Measurements from ENCODE around the gene TRIML1.

Gene TRIML1

DNA sequence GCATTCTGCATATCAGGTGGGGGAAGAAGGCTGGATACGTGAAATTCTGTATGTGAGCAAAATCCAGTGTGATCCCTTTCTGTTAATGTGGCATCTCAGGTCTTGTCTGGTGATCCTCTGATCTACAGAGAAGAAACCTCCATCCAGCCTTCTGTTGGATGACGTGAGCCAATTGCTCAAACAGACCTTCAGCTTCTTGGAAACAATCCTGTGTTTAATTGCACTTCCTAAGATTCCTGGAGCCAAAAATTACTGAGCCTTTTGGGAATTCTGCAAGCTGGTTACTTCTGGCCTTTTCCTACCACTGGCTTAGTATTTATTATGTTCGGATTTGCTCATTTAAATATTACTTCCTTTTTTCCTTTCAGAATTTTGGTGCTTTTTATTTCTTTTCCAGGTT, 51.2 kb downstream of the TRIML1 start:
- H3K4me3 ChIP-seq (ENCODE audit: low read length, poor library complexity, severe bottlenecking), result no peak overlapping the region
- no peak for TF ChIP-seq EZH2phosphoT487 (IDR thresholded peaks at IDR 0.05; ENCODE audit: borderline replicate concordance)
- TF ChIP-seq, protein P1, sequence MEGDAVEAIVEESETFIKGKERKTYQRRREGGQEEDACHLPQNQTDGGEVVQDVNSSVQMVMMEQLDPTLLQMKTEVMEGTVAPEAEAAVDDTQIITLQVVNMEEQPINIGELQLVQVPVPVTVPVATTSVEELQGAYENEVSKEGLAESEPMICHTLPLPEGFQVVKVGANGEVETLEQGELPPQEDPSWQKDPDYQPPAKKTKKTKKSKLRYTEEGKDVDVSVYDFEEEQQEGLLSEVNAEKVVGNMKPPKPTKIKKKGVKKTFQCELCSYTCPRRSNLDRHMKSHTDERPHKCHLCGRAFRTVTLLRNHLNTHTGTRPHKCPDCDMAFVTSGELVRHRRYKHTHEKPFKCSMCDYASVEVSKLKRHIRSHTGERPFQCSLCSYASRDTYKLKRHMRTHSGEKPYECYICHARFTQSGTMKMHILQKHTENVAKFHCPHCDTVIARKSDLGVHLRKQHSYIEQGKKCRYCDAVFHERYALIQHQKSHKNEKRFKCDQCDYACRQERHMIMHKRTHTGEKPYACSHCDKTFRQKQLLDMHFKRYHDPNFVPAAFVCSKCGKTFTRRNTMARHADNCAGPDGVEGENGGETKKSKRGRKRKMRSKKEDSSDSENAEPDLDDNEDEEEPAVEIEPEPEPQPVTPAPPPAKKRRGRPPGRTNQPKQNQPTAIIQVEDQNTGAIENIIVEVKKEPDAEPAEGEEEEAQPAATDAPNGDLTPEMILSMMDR (conservative IDR thresholded peaks at IDR 0.05; ENCODE audit: low read length), result no peak
- H2AFZ ChIP-seq (ENCODE audit: low read length), result no peak overlapping the region
- H3K36me3 ChIP-seq (ENCODE audit: insufficient read depth, low read length), result no peaks in the 10 kb centered on the region
- H3K9ac ChIP-seq (ENCODE audit: low read depth, low read length, poor library complexity, severe bottlenecking), result no peak overlapping the region
- no peak overlapping the region for H3K4me2 ChIP-seq (ENCODE audit: low read depth, low read length, poor library complexity, severe bottlenecking)
- H3K9me2 ChIP-seq (replicated peaks; ENCODE audit: low read depth, low read length), result no peaks in the 10 kb centered on the region
- H3K27me3 ChIP-seq (ENCODE audit: insufficient read depth, low read length, poor library complexity, severe bottlenecking), result no peaks in the 10 kb centered on the region
- no peaks in the 10 kb centered on the region for H4K20me1 ChIP-seq (ENCODE audit: insufficient read depth, low read length, poor library complexity, severe bottlenecking)
- no peaks in the 10 kb centered on the region; the same call in 1 of the 2 replicates for H3K9me3 ChIP-seq (ENCODE audit: insufficient read depth, low read depth, low read length)
- no peaks in the 10 kb centered on the region for H3K4me1 ChIP-seq (ENCODE audit: insufficient read depth, low read length, poor library complexity, severe bottlenecking)
- H3F3A ChIP-seq (ENCODE audit: low read depth), result no peaks in the 10 kb centered on the region
- no peaks in the 10 kb centered on the region for H3K79me2 ChIP-seq (ENCODE audit: insufficient read depth, low read length)

DNA sequence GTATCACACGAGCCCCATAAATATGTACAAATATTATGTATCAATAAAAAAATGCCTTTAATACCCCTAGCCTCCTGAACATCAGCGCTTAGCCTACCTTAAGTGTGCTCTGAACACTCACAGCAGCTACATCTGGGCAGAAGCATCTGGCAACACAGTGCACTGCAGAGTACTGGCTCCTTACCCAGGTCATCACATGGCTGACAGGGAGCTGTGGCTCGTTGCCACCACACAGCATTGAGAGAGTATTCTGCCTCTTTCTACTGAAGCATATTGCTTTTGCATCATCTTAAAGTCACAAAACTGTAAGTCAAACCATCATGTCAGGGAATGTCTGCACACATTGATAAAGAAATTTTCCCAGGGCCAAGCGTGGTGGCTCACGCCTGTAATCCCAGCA, 55.2 kb downstream of the TRIML1 start:
- no peak overlapping the region for H3K4me2 ChIP-seq (ENCODE audit: low read depth, low read length, poor library complexity, severe bottlenecking)
- no peaks in the 10 kb centered on the region for H3K4me1 ChIP-seq (ENCODE audit: insufficient read depth, low read length, poor library complexity, severe bottlenecking)
- H3K9me3 ChIP-seq (ENCODE audit: insufficient read depth, low read depth, low read length), result no peaks in the 10 kb centered on the region; the same call in 1 of the 2 replicates
- H3K36me3 ChIP-seq (ENCODE audit: insufficient read depth, low read length), result no peaks in the 10 kb centered on the region
- H3K9me2 ChIP-seq (replicated peaks; ENCODE audit: low read depth, low read length), result no peaks in the 10 kb centered on the region
- TF ChIP-seq EZH2phosphoT487 (IDR thresholded peaks at IDR 0.05; ENCODE audit: borderline replicate concordance), result no peak
- TF ChIP-seq, protein P1 (conservative IDR thresholded peaks at IDR 0.05; ENCODE audit: low read length), result no peak
- H2AFZ ChIP-seq (ENCODE audit: low read length), result no peak overlapping the region
- no peak overlapping the region for H3K4me3 ChIP-seq (ENCODE audit: low read length, poor library complexity, severe bottlenecking)
- H3K79me2 ChIP-seq (ENCODE audit: insufficient read depth, low read length), result no peaks in the 10 kb centered on the region
- H4K20me1 ChIP-seq (ENCODE audit: insufficient read depth, low read length, poor library complexity, severe bottlenecking), result no peaks in the 10 kb centered on the region
- no peaks in the 10 kb centered on the region for H3F3A ChIP-seq (ENCODE audit: low read depth)
- H3K9ac ChIP-seq (ENCODE audit: low read depth, low read length, poor library complexity, severe bottlenecking), result no peak overlapping the region
- H3K27me3 ChIP-seq (ENCODE audit: insufficient read depth, low read length, poor library complexity, severe bottlenecking), result no peaks in the 10 kb centered on the region

DNA sequence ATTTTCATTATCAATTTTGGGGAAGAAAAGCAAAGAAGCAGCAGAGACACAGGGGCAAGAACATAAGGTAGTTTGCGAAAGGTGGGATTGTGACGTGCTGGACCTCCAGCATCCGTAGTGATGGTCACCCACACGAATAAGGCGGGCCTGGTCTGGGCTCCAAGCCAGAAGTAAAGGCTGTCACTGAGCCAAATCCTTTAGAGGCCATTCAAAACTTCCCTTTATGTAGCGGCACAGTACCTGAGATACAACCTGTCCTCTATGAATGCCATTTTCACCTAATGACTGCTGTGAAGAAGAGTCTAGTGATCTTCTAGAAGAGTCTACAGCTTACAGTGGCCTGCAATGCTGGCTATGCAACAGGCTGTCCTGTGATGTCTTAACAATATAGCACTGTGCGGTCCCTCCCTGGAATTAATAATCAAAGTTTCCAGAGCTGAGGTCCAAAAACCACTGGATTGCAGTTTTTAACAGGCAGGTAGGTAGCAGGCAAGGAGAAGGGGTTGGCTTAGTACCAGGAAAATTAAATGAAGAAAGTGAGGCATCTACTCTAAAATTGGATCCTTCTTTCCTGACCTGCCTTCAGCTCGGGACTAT, 56.2 kb downstream of the TRIML1 start:
- H3K36me3 ChIP-seq (ENCODE audit: insufficient read depth, low read length), result no peaks in the 10 kb centered on the region
- no peaks in the 10 kb centered on the region for H3K4me1 ChIP-seq (ENCODE audit: insufficient read depth, low read length, poor library complexity, severe bottlenecking)
- no peak overlapping the region for H3K9ac ChIP-seq (ENCODE audit: low read depth, low read length, poor library complexity, severe bottlenecking)
- H3K4me2 ChIP-seq (ENCODE audit: low read depth, low read length, poor library complexity, severe bottlenecking), result no peak overlapping the region
- H3K9me3 ChIP-seq (ENCODE audit: insufficient read depth, low read depth, low read length), result no peaks in the 10 kb centered on the region; the same call in 1 of the 2 replicates
- H2AFZ ChIP-seq (ENCODE audit: low read length), result no peak overlapping the region
- no peaks in the 10 kb centered on the region for H3K79me2 ChIP-seq (ENCODE audit: insufficient read depth, low read length)
- TF ChIP-seq EZH2phosphoT487 (IDR thresholded peaks at IDR 0.05; ENCODE audit: borderline replicate concordance), result no peak
- TF ChIP-seq, protein P1 (conservative IDR thresholded peaks at IDR 0.05; ENCODE audit: low read length), result no peak
- H4K20me1 ChIP-seq (ENCODE audit: insufficient read depth, low read length, poor library complexity, severe bottlenecking), result no peaks in the 10 kb centered on the region
- H3F3A ChIP-seq (ENCODE audit: low read depth), result no peaks in the 10 kb centered on the region
- no peak overlapping the region for H3K4me3 ChIP-seq (ENCODE audit: low read length, poor library complexity, severe bottlenecking)
- H3K27me3 ChIP-seq (ENCODE audit: insufficient read depth, low read length, poor library complexity, severe bottlenecking), result no peaks in the 10 kb centered on the region
- H3K9me2 ChIP-seq (replicated peaks; ENCODE audit: low read depth, low read length), result no peaks in the 10 kb centered on the region
